Endodermal cell (in vitro differentiated cells): ENCODE data around the gene GLRB. TPM values are rescaled to one million over a fixed set of nuclear protein-coding genes. Genes with fewer than 3 reads are reported as not detected.
A peak's percentile ranks its signal among the peaks of the same experiment; 100 is the strongest.

Source experiments
- DNase-seq: peaks from one replicate; pipeline ENCODE4 v3.0.0-alpha.2; 2017
- H3K27ac ChIP-seq: 2 replicates; pipeline ENCODE4 v1.5.1; 2013; ENCODE audit warnings: mild to moderate bottlenecking, low read depth, low read length, moderate library complexity
- H3K27me3 ChIP-seq: 2 replicates; pipeline ENCODE4 v1.6.1; 2013; ENCODE audit warnings: mild to moderate bottlenecking, low read length, moderate library complexity; ENCODE audit not compliant: insufficient read depth, control insufficient read depth, poor library complexity, severe bottlenecking
- H3K36me3 ChIP-seq: 2 replicates; pipeline ENCODE4 v1.7.0; 2013; ENCODE audit warnings: mild to moderate bottlenecking, low read length, moderate library complexity; ENCODE audit not compliant: control insufficient read depth, insufficient read depth
- H3K4me1 ChIP-seq: one replicate; pipeline ENCODE4 v1.7.0; 2013; ENCODE audit warnings: low read length; ENCODE audit not compliant: control insufficient read depth, insufficient read depth
- H3K4me3 ChIP-seq: 2 replicates; pipeline ENCODE4 v1.5.1; 2013; ENCODE audit warnings: mild to moderate bottlenecking, low read length, moderate library complexity
- H3K9ac ChIP-seq: 2 replicates; pipeline ENCODE4 v1.6.1; 2013; ENCODE audit warnings: mild to moderate bottlenecking, low read length, moderate library complexity; ENCODE audit not compliant: poor library complexity, severe bottlenecking; ENCODE audit errors: extremely low read depth
- H3K9me3 ChIP-seq: 2 replicates; pipeline ENCODE4 v1.6.1; 2013; ENCODE audit warnings: mild to moderate bottlenecking, low read length, moderate library complexity; ENCODE audit not compliant: control insufficient read depth
- H3K27ac Mint-ChIP-seq: 2 replicates; pipeline ENCODE4 v1.8.0; 2020; ENCODE audit warnings: mixed read lengths
- H3K27me3 Mint-ChIP-seq: 2 replicates; pipeline ENCODE4 v1.8.0; 2021; ENCODE audit warnings: mild to moderate bottlenecking, mixed read lengths; ENCODE audit not compliant: insufficient read depth
- H3K36me3 Mint-ChIP-seq: 2 replicates; pipeline ENCODE4 v1.8.0; 2020; ENCODE audit warnings: low read depth, mixed read lengths
- H3K4me1 Mint-ChIP-seq: 2 replicates; pipeline ENCODE4 v1.8.0; 2020; ENCODE audit warnings: mixed read lengths
- H3K4me3 Mint-ChIP-seq: 2 replicates; pipeline ENCODE4 v1.8.0; 2020; ENCODE audit warnings: mild to moderate bottlenecking, moderate library complexity, mixed read lengths
- H3K9me3 Mint-ChIP-seq: 2 replicates; pipeline ENCODE4 v1.8.0; 2020; ENCODE audit warnings: mild to moderate bottlenecking, mixed read lengths
- WGBS, 2 experiments: methylation state at CpG; one replicate each; pipeline versions ENCODE4 v1.1.5 to v1.1.7; 2013; ENCODE audit warnings: missing lambda C conversion rate in 2 of 2, mixed read lengths in 1 of 2; ENCODE audit not compliant: insufficient coverage in 1 of 2, insufficient read length in 1 of 2; 5-methylcytosine and 5-hydroxymethylcytosine counted together
- total RNA-seq, 2 donors: library from RNA; stranded (reverse); fragmentation: NEBNext Ultra II Directional in 1 of 2; extraction: Animal tissue kit (Norgen Biotek cat#: 25700) in 1 of 2; gene quantifications; 2 replicates in 1 of 2; 3 replicates in 1 of 2; pipeline ENCODE4 v1.2.1, GENCODE V29; 2021
- TF ChIP-seq, protein P1 (sequence below): fragments of 200-600 bp; sonication (generic); conservative IDR thresholded peaks from 2 replicates; pipeline ENCODE4 v1.5.0; 2021; ENCODE audit warnings: antibody characterized with exemption, mild to moderate bottlenecking

The GLRB gene
- total RNA-seq, 2 donors from 2014 or later, result 1.1 to 1.6 TPM

DNA sequence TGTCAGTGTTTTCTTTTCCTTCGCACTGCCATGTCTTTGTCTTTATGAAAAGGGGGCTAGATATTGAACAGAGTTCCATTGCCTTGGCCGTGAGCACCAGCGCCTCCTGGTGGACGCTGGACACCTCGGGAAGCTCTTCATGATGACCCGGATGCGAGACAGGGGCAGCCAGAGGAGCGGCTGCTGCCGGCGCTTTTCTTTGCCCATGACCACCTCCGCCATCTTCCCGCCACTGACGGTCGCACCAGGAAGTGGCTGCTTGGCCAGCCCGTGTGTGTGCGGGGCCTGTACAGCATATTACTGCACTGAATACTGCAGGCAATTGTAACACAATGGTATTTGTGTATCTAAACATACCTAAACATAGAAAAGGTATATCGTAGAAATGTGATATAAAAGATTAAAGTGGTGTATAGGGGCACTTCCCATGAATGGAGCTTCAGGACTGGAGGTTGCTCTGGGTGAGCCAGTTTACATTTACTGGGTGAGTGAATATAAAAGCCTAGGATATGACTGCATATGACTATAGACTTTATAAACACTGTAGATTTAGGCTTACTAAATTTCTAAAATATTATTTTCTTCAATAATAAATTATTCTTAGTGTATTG, 128.8 kb downstream of the GLRB start:
- no peak overlapping the region for H3K4me3 ChIP-seq
- H3K9ac ChIP-seq, result no peak overlapping the region
- Mint-ChIP-seq H3K36me3 (no peaks in the 10 kb centered on the region), H3K4me1 (no peaks in the 10 kb centered on the region), H3K4me3 (no peak overlapping the region), H3K27ac (no peak overlapping the region), H3K27me3 (no peaks in the 10 kb centered on the region), H3K9me3 (peaks cover 6% of the 10 kb centered on the region)
- no peaks in the 10 kb centered on the region for H3K27me3 ChIP-seq
- DNase-seq, result peak; percentile 90
- TF ChIP-seq, protein P1, sequence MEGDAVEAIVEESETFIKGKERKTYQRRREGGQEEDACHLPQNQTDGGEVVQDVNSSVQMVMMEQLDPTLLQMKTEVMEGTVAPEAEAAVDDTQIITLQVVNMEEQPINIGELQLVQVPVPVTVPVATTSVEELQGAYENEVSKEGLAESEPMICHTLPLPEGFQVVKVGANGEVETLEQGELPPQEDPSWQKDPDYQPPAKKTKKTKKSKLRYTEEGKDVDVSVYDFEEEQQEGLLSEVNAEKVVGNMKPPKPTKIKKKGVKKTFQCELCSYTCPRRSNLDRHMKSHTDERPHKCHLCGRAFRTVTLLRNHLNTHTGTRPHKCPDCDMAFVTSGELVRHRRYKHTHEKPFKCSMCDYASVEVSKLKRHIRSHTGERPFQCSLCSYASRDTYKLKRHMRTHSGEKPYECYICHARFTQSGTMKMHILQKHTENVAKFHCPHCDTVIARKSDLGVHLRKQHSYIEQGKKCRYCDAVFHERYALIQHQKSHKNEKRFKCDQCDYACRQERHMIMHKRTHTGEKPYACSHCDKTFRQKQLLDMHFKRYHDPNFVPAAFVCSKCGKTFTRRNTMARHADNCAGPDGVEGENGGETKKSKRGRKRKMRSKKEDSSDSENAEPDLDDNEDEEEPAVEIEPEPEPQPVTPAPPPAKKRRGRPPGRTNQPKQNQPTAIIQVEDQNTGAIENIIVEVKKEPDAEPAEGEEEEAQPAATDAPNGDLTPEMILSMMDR, result peak; percentile 83
- no peaks in the 10 kb centered on the region for H3K4me1 ChIP-seq
- no peaks in the 10 kb centered on the region for H3K36me3 ChIP-seq
- H3K9me3 ChIP-seq, result no peaks in the 10 kb centered on the region
- H3K27ac ChIP-seq, result no peak overlapping the region
- whole genome bisulfite sequencing, 2 experiments, result 77 to 100% methylated on average over 1 to 17 of the region's 17 CpGs

DNA sequence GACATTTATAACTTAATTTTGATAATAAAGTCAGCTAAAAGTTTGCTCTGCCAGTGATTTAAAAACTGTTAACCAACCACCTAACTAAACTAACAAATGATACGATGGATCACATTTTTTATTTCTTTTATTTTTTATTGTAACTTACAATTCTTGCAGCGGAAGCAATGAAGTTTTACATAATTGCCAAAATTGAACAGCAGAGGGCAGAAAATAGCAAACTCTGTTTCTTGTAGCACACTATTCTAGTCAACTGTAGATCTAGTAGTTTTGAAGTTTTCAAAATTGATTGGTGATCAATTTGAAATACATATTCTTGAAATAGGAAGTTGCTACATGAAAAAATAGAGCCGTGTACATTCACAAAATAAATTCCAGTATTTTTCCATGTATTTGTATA, 141.8 kb downstream of the GLRB start:
- H3K4me1 ChIP-seq, result no peaks in the 10 kb centered on the region
- H3K27ac ChIP-seq, result no peak overlapping the region
- no peaks in the 10 kb centered on the region for H3K9me3 ChIP-seq
- H3K36me3 Mint-ChIP-seq, result no peaks in the 10 kb centered on the region
- no peaks in the 10 kb centered on the region for H3K9me3 Mint-ChIP-seq
- H3K27ac Mint-ChIP-seq, result no peak overlapping the region
- no peak overlapping the region for H3K4me3 ChIP-seq
- WGBS, 2 experiments, result 53% methylated on average over 2 of the region's 3 CpGs; no CpG with 5 or more reads in 1 of the 2 experiments
- H3K36me3 ChIP-seq, result no peaks in the 10 kb centered on the region
- no peak overlapping the region for H3K4me3 Mint-ChIP-seq
- H3K9ac ChIP-seq, result no peak overlapping the region
- H3K27me3 ChIP-seq, result peaks cover 46% of the 10 kb centered on the region
- H3K4me1 Mint-ChIP-seq, result peaks cover 6% of the 10 kb centered on the region
- TF ChIP-seq, protein P1, result peak; percentile 79
- H3K27me3 Mint-ChIP-seq, result peaks cover 40% of the 10 kb centered on the region
- no peak for DNase-seq

DNA sequence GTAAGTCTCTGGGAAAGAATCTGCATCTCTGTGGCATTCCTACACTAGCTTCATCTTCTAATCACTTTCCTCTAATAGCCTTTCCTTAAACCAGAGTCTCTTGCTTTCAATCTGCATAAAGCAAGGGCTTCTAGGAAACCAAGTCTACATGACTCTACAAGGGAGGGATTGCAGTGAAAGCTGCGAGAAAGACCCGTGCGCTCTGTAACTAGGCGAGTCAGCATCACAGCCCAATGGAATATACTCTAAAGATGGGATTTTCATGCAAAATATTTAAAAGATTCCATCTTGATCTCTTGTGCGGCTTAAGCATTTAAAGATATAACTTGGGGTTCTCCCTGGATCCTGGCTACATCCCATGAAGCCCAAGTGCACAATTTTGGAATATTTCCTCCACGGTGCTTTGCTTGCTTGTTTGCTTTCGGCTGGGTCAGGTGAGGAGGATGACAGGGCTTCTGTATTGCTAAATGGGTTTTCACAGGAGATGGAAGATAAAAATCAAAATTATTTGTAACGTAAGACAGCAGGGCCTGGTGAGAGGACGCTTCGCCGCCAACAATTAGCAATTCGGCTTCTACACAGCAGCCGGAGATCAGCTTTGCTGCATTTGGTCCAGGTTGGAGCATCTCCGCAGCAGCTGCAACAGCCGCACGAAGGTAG, 143.9 kb downstream of the GLRB start:
- 29 to 34% methylated on average over 12 to 16 of the region's 16 CpGs for WGBS, 2 experiments
- H3K4me1 ChIP-seq, result no peaks in the 10 kb centered on the region
- Mint-ChIP-seq H3K4me1 (peaks cover 6% of the 10 kb centered on the region), H3K36me3 (no peaks in the 10 kb centered on the region), H3K9me3 (no peaks in the 10 kb centered on the region), H3K27me3 (peaks cover 59% of the 10 kb centered on the region), H3K27ac (no peak overlapping the region), H3K4me3 (no peak overlapping the region)
- no peak overlapping the region for H3K9ac ChIP-seq
- DNase-seq, result no peak
- no peak overlapping the region for H3K27ac ChIP-seq
- no peaks in the 10 kb centered on the region for H3K9me3 ChIP-seq
- no peak overlapping the region for H3K4me3 ChIP-seq
- no peaks in the 10 kb centered on the region for H3K36me3 ChIP-seq
- TF ChIP-seq, protein P1, result no peak
- peaks cover 68% of the 10 kb centered on the region for H3K27me3 ChIP-seq
